IMR-90 (cell line): Measurements from ENCODE around the gene FAM110A. TPM values are rescaled to one million over a fixed set of nuclear protein-coding genes. Genes with fewer than 3 reads are reported as not detected.
A peak's percentile ranks its signal among the peaks of the same experiment; 100 is the strongest.

Source experiments
- ATAC-seq: fragments of 200-7000 bp; cut with Tn5 transposase; 2 replicates; pipeline ENCODE4 v1.9.1; 2020; ENCODE audit warnings: low read depth, mild to moderate bottlenecking, moderate library complexity
- BruUV-seq: library from RNA; stranded (reverse); fragments of 400-500 nt; replicated peaks from 2 replicates; lab custom pipeline; 2021; lab: Mats Ljungman, UMichigan
- CTCF ChIA-PET: fragments of 300-600 bp; formaldehyde crosslinking; extraction: SDS; loops from one replicate; lab custom pipeline; 2021; ENCODE audit warnings: antibody characterized with exemption; lab: Yijun Ruan, JAX
- POLR2A ChIA-PET: fragments of 300-600 bp; sonication (Branson Sonifier 250); formaldehyde crosslinking; loops from one replicate; lab custom pipeline; 2022; ENCODE audit warnings: antibody characterized with exemption; ENCODE audit not compliant: unreplicated experiment; lab: Charles Lee
- DNase-seq: peaks from one replicate; pipeline ENCODE4 v3.0.0; 2013
- H2AFZ ChIP-seq: replicated peaks from 2 replicates; pipeline ENCODE3; 2013; ENCODE audit warnings: low read length, mild to moderate bottlenecking; ENCODE audit not compliant: poor library complexity
- H2AK5ac ChIP-seq: 2 replicates; pipeline ENCODE4 v1.6.1; 2013; ENCODE audit warnings: low read depth, low read length, inconsistent platforms
- H2AK9ac ChIP-seq: replicated peaks from 2 replicates; pipeline ENCODE3; 2013; ENCODE audit warnings: mild to moderate bottlenecking, low read depth, low read length, moderate library complexity; ENCODE audit not compliant: poor library complexity
- H2BK120ac ChIP-seq: 2 replicates; pipeline ENCODE4 v1.6.1; 2013; ENCODE audit warnings: low read depth, low read length, inconsistent platforms
- H2BK15ac ChIP-seq: 3 replicates; pipeline ENCODE4 v1.6.1; 2013; ENCODE audit warnings: low read depth, low read length, inconsistent platforms
- H2BK20ac ChIP-seq: 2 replicates; pipeline ENCODE4 v1.6.1; 2013; ENCODE audit warnings: low read depth, mild to moderate bottlenecking, inconsistent platforms, low read length, moderate library complexity
- H2BK5ac ChIP-seq: 2 replicates; pipeline ENCODE4 v1.6.1; 2013; ENCODE audit warnings: mild to moderate bottlenecking, low read depth, low read length, inconsistent platforms; ENCODE audit not compliant: poor library complexity, severe bottlenecking
- H3K14ac ChIP-seq: replicated peaks from 2 replicates; pipeline ENCODE4 v1.6.1; 2013; ENCODE audit warnings: low read depth, low read length, inconsistent platforms
- H3K18ac ChIP-seq: 2 replicates; pipeline ENCODE4 v1.6.1; 2013; ENCODE audit warnings: low read depth, low read length, control low read depth
- H3K23ac ChIP-seq: 2 replicates; pipeline ENCODE4 v1.6.1; 2013; ENCODE audit warnings: low read depth, low read length, inconsistent platforms
- H3K27ac ChIP-seq: 2 replicates; pipeline ENCODE4 v1.5.1; 2013; ENCODE audit warnings: mild to moderate bottlenecking, control low read depth, low read length; ENCODE audit not compliant: insufficient read depth
- H3K27me3 ChIP-seq: 2 replicates; pipeline ENCODE4 v1.6.1; 2013; ENCODE audit warnings: low read length; ENCODE audit not compliant: control insufficient read depth, insufficient read depth
- H3K36me3 ChIP-seq: 2 replicates; pipeline ENCODE4 v1.6.1; 2013; ENCODE audit warnings: low read length, mixed read lengths; ENCODE audit not compliant: control insufficient read depth, insufficient read depth
- H3K4ac ChIP-seq: 2 replicates; pipeline ENCODE4 v1.6.1; 2013; ENCODE audit warnings: low read depth, low read length, inconsistent platforms
- H3K4me1 ChIP-seq: 2 replicates; pipeline ENCODE4 v1.6.1; 2013; ENCODE audit warnings: low read length, mixed read lengths; ENCODE audit not compliant: control insufficient read depth, insufficient read depth
- H3K4me2 ChIP-seq: 2 replicates; pipeline ENCODE4 v1.6.1; 2013; ENCODE audit warnings: low read depth, mild to moderate bottlenecking, control low read depth, low read length, moderate library complexity
- H3K4me3 ChIP-seq: 2 replicates; pipeline ENCODE4 v1.5.1; 2013; ENCODE audit warnings: low read depth, mild to moderate bottlenecking, control low read depth, low read length, moderate library complexity; ENCODE audit not compliant: insufficient read depth
- H3K56ac ChIP-seq: 2 replicates; pipeline ENCODE4 v1.6.1; 2013; ENCODE audit warnings: low read length, inconsistent platforms; ENCODE audit not compliant: insufficient read depth; ENCODE audit errors: extremely low read depth
- H3K79me1 ChIP-seq, 2 experiments: 2 replicates each; pipeline ENCODE4 v1.6.1; 2013; ENCODE audit warnings: low read length in 2 of 2, inconsistent platforms in 1 of 2, low read depth in 1 of 2
- H3K9ac ChIP-seq: 2 replicates; pipeline ENCODE4 v1.6.1; 2013; ENCODE audit warnings: low read depth, low read length, control low read depth
- H3K9me1 ChIP-seq: 2 replicates; pipeline ENCODE4 v1.6.1; 2013; ENCODE audit warnings: low read length, inconsistent platforms; ENCODE audit not compliant: insufficient read depth
- H3K9me3 ChIP-seq: 2 replicates; pipeline ENCODE4 v1.6.1; 2013; ENCODE audit warnings: low read length; ENCODE audit not compliant: control insufficient read depth, insufficient read depth
- H4K20me1 ChIP-seq: 2 replicates; pipeline ENCODE4 v1.6.1; 2013; ENCODE audit warnings: low read length, inconsistent platforms; ENCODE audit not compliant: insufficient read depth
- H4K5ac ChIP-seq: 2 replicates; pipeline ENCODE4 v1.6.1; 2013; ENCODE audit warnings: mild to moderate bottlenecking, low read depth, low read length, control low read depth
- H4K8ac ChIP-seq, 2 experiments: 2 replicates each; pipeline ENCODE4 v1.6.1; 2013; ENCODE audit warnings: low read depth in 2 of 2, low read length in 2 of 2, control low read depth in 1 of 2, inconsistent platforms in 1 of 2
- H4K91ac ChIP-seq: 2 replicates; pipeline ENCODE4 v1.6.1; 2013; ENCODE audit warnings: low read depth, low read length, inconsistent platforms; ENCODE audit not compliant: insufficient read depth
- CHD1 ChIP-seq: IDR thresholded peaks from 2 replicates; pipeline ENCODE4 v1.6.1; 2012; ENCODE audit warnings: low read depth, low read length, improper control_type of control experiment
- FOS ChIP-seq: fragments of 150-350 bp; IDR thresholded peaks from 2 replicates; pipeline ENCODE4 v1.6.1; 2016; ENCODE audit warnings: low read depth, low read length
- MAFK ChIP-seq: IDR thresholded peaks from 2 replicates; pipeline ENCODE4 v1.6.1; 2012; ENCODE audit warnings: low read depth, low read length, improper control_type of control experiment
- MAZ ChIP-seq: IDR thresholded peaks from 2 replicates; pipeline ENCODE4 v1.6.1; 2012; ENCODE audit warnings: low read depth, mild to moderate bottlenecking, low read length, improper control_type of control experiment, moderate library complexity, borderline replicate concordance
- POLR2A ChIP-seq: IDR thresholded peaks from 2 replicates; pipeline ENCODE4 v1.6.1; 2012; ENCODE audit warnings: mild to moderate bottlenecking, low read depth, low read length
- RAD21 ChIP-seq: IDR thresholded peaks from 2 replicates; pipeline ENCODE4 v1.6.1; 2012; ENCODE audit warnings: low read length, improper control_type of control experiment
- RCOR1 ChIP-seq: IDR thresholded peaks from 2 replicates; pipeline ENCODE4 v1.6.1; 2012; ENCODE audit warnings: mild to moderate bottlenecking, low read length, improper control_type of control experiment; ENCODE audit not compliant: insufficient replicate concordance
- SMC3 ChIP-seq: fragments of 150-350 bp; IDR thresholded peaks from 2 replicates; pipeline ENCODE4 v1.6.1; 2016; ENCODE audit warnings: low read depth, mild to moderate bottlenecking, antibody characterized with exemption, low read length, moderate library complexity
- WGBS, 2 experiments: methylation state at CpG; one replicate each; pipeline versions ENCODE4 v1.1.5 to v1.1.7; 2013; ENCODE audit warnings: missing lambda C conversion rate in 2 of 2; ENCODE audit not compliant: insufficient read length in 1 of 2; ENCODE audit errors: extremely low coverage in 2 of 2; 5-methylcytosine and 5-hydroxymethylcytosine counted together
- dilution Hi-C: fragments of 300-500 bp; cut with HindIII; formaldehyde crosslinking; loops from one replicate; pipeline ENCODE4 v1.14.3; 2018; ENCODE audit warnings: low sequenced_read_pairs; ENCODE audit not compliant: unreplicated experiment
- in situ Hi-C: fragments of 300-500 bp; cut with MboI; formaldehyde crosslinking; loops from 3 replicates; pipeline ENCODE4 v1.14.3; 2019; ENCODE audit warnings: low sequenced_read_pairs, inconsistent platforms, mixed read lengths
- intact Hi-C: fragments of 100-400 bp; cut with micrococcal nuclease; formaldehyde crosslinking; loops from 2 replicates; pipeline ENCODE4 v1.10.0; 2022
- polyA plus RNA-seq, 3 experiments: library from polyadenylated mRNA; depleted of rRNA; stranded (reverse); fragments of >200 nt; gene quantifications; 2 replicates each; pipeline ENCODE4 v1.2.3, GENCODE V29; 2012; ENCODE audit warnings: low replicate concordance in 1 of 3
- total RNA-seq: library from RNA; depleted of rRNA; stranded (reverse); fragments of >200 nt; gene quantifications from 2 replicates; pipeline ENCODE4 v1.2.3, GENCODE V29; 2012
- TF ChIP-seq, protein P1 (sequence below): conservative IDR thresholded peaks from 2 replicates; pipeline ENCODE4 v1.5.1; 2012; ENCODE audit warnings: mild to moderate bottlenecking, low read depth, low read length, improper control_type of control experiment

The FAM110A gene
- total and polyA plus RNA-seq, 2 of the 4 experiments (the other 2 are of a cell fraction): 0.36 to 3.6 TPM

DNA sequence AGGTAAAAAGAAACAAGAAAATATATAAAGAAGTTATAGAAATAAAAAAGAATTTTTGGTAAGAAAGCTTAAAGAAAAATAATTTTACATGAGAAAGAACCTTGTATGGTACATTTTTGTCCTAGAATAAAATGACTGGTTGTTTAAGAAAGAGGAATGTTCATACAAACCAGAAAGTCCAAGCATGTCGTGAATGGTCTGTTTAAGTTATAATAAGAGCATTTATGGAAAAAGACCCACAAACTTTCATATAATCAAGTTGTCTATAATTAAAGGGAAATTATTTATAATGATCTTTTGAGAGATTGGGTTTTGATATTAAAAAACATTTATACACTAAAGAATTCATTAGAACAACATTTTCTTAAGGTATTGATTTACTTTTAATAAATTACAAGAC, 27.8 kb upstream of the FAM110A start:
- H2AK5ac ChIP-seq: no peak overlapping the region
- DNase-seq (peak; percentile 12), ATAC-seq (no peak)
- no peaks in the 10 kb centered on the region for H3K79me1 ChIP-seq
- ChIA-PET CTCF (interaction anchor here (1.2 kb wide), 1 partner anchor 10 kb away, joined by 4 read pairs; no protein-coding TSS in a partner anchor), POLR2A (interaction anchor here (0.6 kb wide), 1 partner anchor 306 kb away, joined by 3 read pairs; no protein-coding TSS in a partner anchor)
- no peak overlapping the region for H3K56ac ChIP-seq
- H2AFZ ChIP-seq: no peak overlapping the region
- TF ChIP-seq, protein P1, sequence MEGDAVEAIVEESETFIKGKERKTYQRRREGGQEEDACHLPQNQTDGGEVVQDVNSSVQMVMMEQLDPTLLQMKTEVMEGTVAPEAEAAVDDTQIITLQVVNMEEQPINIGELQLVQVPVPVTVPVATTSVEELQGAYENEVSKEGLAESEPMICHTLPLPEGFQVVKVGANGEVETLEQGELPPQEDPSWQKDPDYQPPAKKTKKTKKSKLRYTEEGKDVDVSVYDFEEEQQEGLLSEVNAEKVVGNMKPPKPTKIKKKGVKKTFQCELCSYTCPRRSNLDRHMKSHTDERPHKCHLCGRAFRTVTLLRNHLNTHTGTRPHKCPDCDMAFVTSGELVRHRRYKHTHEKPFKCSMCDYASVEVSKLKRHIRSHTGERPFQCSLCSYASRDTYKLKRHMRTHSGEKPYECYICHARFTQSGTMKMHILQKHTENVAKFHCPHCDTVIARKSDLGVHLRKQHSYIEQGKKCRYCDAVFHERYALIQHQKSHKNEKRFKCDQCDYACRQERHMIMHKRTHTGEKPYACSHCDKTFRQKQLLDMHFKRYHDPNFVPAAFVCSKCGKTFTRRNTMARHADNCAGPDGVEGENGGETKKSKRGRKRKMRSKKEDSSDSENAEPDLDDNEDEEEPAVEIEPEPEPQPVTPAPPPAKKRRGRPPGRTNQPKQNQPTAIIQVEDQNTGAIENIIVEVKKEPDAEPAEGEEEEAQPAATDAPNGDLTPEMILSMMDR: no peak
- TF ChIP-seq MAZ: no peak
- no peak for TF ChIP-seq MAFK
- TF ChIP-seq SMC3: no peak
- TF ChIP-seq CHD1: no peak
- TF ChIP-seq FOS: no peak
- no peak for TF ChIP-seq RCOR1
- TF ChIP-seq POLR2A: no peak
- TF ChIP-seq RAD21: no peak
- H3K27ac ChIP-seq: no peak overlapping the region
- no peaks in the 10 kb centered on the region for H3K27me3 ChIP-seq
- no peak overlapping the region for H2BK5ac ChIP-seq
- intact Hi-C loops: no loop called here
- no TSS peak for BruUV-seq
- no peak overlapping the region for H4K8ac ChIP-seq
- no peak overlapping the region for H2BK15ac ChIP-seq
- no peak overlapping the region for H3K4me2 ChIP-seq
- no peak overlapping the region for H2BK120ac ChIP-seq
- H3K23ac ChIP-seq: no peak overlapping the region
- no peak overlapping the region for H3K18ac ChIP-seq
- H3K4me3 ChIP-seq: no peak overlapping the region
- H3K9me1 ChIP-seq: no peaks in the 10 kb centered on the region
- H3K4me1 ChIP-seq: no peaks in the 10 kb centered on the region
- H3K4ac ChIP-seq: no peak overlapping the region
- H3K14ac ChIP-seq: no peak overlapping the region
- H4K20me1 ChIP-seq: no peaks in the 10 kb centered on the region
- H2BK20ac ChIP-seq: no peak overlapping the region
- in situ Hi-C loops: no loop called here
- H4K5ac ChIP-seq: no peak overlapping the region
- H3K36me3 ChIP-seq: no peaks in the 10 kb centered on the region
- WGBS, 2 experiments: no CpG with 5 or more reads among the region's 1 CpG
- H4K91ac ChIP-seq: no peak overlapping the region
- dilution Hi-C loops: no loop called here
- H3K9me3 ChIP-seq: no peaks in the 10 kb centered on the region
- H2AK9ac ChIP-seq: no peak overlapping the region
- no peak overlapping the region for H3K9ac ChIP-seq
